Adipose tissue (tissue), 3 donors: ENCODE measurements around the gene OR1M1. TPM values are rescaled to one million over a fixed set of nuclear protein-coding genes. Genes with fewer than 3 reads are reported as not detected.
"Not testable (repeated sequence)": the region's sequence is repeated elsewhere in the genome, so short reads cannot be mapped to it uniquely, and the experiment has no call there.

Experiments
- H3K27ac ChIP-seq: one replicate; pipeline ENCODE4 v1.5.1; 2013; ENCODE audit warnings: low read depth, low read length
- WGBS, 3 donors: extraction: QIAGEN DNeasy Blood & Tissue Kit; methylation state at CpG; one replicate each; pipeline ENCODE4 v1.1.7; 2013; 5-methylcytosine and 5-hydroxymethylcytosine counted together
- polyA plus RNA-seq, 3 donors: library from polyadenylated mRNA; stranded (reverse); fragments of 200-250 nt; gene quantifications; one replicate each; pipeline ENCODE4 v1.2.3, GENCODE V29; 2013
- donor health status: healthy with polysubstance abuse.
- donor health status: Bipolar disorder and iron deficiency.
- donor health status: healthy.

OR1M1 gene, protein sequence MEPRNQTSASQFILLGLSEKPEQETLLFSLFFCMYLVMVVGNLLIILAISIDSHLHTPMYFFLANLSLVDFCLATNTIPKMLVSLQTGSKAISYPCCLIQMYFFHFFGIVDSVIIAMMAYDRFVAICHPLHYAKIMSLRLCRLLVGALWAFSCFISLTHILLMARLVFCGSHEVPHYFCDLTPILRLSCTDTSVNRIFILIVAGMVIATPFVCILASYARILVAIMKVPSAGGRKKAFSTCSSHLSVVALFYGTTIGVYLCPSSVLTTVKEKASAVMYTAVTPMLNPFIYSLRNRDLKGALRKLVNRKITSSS
- polyA plus RNA-seq, result not detected

- H3K27ac ChIP-seq, result no peak within 1 kb of the TSS
- 39 to 56% (median 51%) methylated on average over 2 of the region's 2 CpGs for WGBS, 3 donors
Observed at GRCh38 chr19:9086761-9087160, at the start of gene OR1M1. OR1M1 (plus strand) TSS chr19:9087061; CDS start chr19:9093245, 6,184 bp downstream.

DNA sequence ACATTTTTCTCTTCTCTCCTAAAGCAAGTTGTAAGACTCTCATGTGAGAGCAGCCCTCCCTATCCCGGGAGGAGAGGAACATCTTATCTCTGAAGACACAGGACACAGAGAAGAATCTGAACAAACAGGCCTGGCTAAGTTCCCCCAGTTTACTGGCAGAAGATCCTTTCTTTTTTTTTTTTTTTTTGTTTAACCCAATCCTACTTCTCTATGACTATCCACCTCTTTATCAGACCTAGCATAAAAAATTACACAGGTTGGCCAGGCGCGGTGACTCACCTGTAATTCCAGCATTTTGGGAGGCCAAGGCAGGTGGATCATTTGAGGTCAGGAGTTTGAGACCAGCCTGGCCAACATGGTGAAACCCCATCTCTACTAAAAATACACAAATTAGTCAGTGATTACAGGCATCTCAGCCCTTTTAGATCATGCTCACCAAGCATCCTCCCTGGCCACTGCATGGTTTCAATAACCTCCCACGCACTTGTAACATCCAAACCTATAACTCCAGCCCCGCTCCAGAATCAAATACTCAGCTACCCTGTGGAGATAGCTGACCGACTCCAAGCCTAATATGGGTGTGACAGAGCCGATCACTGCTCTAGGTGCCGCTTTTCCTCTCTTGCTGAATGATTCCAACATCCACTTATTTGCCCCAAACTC, 49.3 kb upstream of the OR1M1 start:
- WGBS, 3 donors, result 71 to 82% (median 72%) methylated on average over 8 of the region's 8 CpGs
- H3K27ac ChIP-seq, result no peak overlapping the region

DNA sequence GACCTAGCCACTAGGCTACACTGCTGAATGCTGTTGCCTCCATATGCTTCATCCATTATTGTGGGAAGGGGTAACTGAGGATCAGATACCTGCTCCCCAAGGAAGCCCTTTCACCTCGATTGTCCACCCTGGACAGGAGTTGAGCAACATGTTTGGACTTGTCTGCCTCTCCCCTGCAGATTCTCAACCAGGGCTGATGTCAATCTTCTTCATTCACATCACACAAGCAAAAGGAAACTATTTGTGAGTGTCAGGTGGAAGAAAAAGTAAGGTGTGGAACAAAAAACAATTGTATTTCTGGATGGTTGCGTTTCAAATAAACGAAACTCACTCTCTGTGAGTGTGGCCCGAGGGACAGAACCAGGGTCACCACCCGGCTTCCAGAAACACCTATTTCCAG, 47.1 kb upstream of the OR1M1 start:
- WGBS, 3 donors, result 59 to 77% (median 76%) methylated on average over 5 of the region's 5 CpGs
- no peak overlapping the region for H3K27ac ChIP-seq

DNA sequence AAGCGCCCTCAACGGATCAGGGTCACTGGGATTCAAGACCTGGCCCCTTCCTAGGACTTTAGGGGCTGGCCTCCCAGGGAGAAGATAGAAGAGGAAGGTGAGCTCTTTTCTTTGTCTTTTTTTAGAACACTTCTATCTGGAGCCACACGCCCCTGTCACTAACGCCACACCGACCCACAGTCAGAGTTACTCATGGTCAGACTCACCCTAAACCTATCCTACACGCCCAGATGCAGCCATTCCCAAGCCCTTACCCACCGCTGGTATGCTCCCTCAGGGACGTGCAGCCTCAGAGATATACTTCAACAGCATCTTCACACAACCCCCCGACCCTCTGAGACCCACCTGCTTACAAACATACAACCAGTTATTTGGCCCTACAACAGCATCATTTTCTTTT, 46.7 kb upstream of the OR1M1 start:
- no peak overlapping the region for H3K27ac ChIP-seq
- 56 to 74% (median 70%) methylated on average over 9 of the region's 9 CpGs for WGBS, 3 donors

GRCh38 chr19:9041023-9041422, 45.8 kb upstream of the OR1M1 start:
- WGBS, 3 donors, result 79 to 84% (median 84%) methylated on average over 8 of the region's 8 CpGs
- H3K27ac ChIP-seq, result no peak overlapping the region

GRCh38 chr19:9043524-9043923, 43.3 kb upstream of the OR1M1 start:
- no peak overlapping the region for H3K27ac ChIP-seq
- 84 to 88% (median 86%) methylated on average over 5 of the region's 5 CpGs for WGBS, 3 donors

DNA sequence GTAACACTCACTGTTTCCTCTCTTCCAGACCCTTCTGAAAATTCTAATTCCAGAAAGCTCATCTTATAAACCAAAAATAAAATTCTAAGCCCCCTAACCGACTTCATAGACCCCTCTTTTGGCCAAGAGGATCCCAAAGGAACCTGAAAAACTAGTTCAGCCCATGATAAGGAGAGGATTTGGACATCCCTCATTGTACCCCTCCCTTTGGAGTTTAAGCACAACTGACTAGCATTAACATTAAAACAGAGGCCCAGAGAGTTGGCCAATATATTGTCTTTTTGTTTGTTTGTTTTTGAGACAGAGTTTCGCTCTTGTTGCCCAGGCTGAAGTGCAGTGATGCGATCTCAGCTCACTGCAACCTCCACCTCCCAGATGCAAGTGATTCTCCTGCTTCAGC, 42.4 kb upstream of the OR1M1 start:
- WGBS, 3 donors, result 66 to 76% (median 75%) methylated on average over 3 of the region's 3 CpGs
- H3K27ac ChIP-seq, result no peak overlapping the region

GRCh38 chr19:9046694-9047093, 40.2 kb upstream of the OR1M1 start:
- WGBS, 3 donors, result 46 to 54% (median 50%) methylated on average over 4 of the region's 4 CpGs
- H3K27ac ChIP-seq, result no peak overlapping the region

DNA sequence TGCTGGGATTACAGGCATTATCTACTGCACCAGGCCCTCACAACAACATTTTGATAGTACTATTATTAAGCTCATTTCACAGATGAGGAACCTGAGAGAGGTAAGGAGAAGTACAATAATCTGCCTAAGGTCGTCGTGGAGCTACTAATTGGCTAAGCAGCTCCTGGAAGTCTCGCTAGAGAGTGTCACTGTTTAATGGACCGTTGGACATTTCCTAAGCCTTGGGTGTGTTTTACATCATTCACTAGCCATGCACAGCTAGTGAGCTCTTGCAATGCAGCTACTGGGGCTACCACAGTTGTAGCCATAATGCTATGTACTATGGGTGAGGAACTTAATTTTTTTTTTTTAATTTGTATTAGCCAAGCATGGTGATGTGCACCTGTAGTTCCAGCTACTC, 34.0 kb upstream of the OR1M1 start:
- WGBS, 3 donors, result 80 to 89% (median 85%) methylated on average over 4 of the region's 4 CpGs
- no peak overlapping the region for H3K27ac ChIP-seq

- H3K27ac ChIP-seq, result not testable (repeated sequence)
- 96 to 98% (median 97%) methylated on average over 6 of the region's 6 CpGs for WGBS, 3 donors
Observed at GRCh38 chr19:9053674-9054073, 33.2 kb upstream of the OR1M1 start.

- H3K27ac ChIP-seq, result no peak overlapping the region
- WGBS, 3 donors, result 80 to 85% (median 82%) methylated on average over 8 of the region's 8 CpGs
Observed at GRCh38 chr19:9054207-9054606, 32.7 kb upstream of the OR1M1 start.

DNA sequence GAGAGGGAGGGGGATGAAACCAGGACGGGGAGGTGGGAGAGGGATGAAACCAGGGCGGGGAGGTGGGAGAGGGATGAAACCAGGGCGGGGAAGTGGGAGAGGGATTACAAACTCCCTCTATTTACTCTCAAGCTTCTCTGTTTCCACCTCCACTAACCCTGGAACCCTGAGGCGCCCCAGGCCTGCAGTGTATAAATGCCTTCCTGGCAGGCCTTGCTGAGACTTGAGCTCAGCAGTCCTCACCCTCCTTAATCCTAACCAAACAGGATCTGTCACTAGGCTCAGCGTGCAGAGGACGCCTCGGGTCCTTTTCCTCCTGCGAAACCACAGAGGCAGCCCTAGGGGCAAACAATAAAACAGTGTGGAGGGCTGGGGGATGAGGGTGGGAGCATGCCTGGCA, 32.1 kb upstream of the OR1M1 start:
- H3K27ac ChIP-seq, result no peak overlapping the region
- WGBS, 3 donors, result 39 to 45% (median 40%) methylated on average over 8 of the region's 8 CpGs

DNA sequence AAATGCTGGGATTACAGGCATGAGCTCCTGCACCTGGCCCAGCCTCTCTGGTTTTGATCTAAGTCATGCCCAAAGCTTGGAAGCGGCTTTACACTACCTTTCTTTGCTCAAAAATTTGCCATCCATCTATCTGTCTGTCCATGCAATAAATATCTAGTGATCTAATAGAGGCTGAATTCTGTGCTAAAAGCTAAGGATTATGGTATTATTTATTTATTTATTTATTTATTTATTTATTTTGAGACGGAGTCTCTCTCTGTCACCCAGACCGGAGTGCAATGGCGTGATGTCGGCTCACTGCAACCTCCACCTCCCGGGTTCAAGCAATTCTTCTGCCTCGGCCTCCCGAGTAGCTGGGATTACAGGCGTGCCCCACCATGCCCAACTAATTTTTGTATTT, 30.7 kb upstream of the OR1M1 start:
- H3K27ac ChIP-seq, result not testable (repeated sequence)
- WGBS, 3 donors, result 89 to 98% (median 92%) methylated on average over 9 of the region's 9 CpGs

DNA sequence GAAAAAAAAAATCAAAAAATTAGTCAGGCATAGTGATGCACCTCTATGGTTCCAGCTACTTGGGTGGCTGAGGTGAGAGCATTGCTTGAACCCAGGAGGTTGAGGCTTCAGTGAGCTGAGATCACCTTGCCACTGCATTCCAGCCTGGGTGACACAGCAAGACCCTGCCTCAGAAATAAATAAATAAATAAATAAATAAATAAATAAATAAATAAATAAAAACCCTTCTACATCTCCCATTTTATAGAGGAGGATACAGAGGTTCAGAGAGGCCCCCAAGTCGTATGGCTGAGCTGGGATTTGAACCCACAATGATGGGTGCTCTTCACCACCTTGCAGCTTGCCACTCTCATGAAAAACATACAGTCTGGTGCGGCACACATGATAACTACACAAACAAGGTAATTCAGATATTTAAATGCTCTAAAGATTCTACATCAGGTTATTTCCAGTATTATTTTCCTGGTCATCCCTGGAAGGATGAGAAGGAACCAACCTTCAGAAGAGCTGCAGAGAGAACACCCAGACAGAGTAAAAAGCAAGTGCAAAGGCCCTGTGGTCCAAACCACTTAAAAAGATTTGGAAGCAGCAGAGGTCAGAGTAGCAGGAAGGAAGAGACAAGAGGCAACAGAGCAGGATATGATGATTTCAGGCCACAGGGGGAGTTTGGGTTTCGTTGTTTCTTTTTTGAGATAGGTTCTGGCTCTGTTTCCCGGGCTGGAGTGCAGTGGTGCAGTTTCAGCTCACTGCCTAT, 29.2 kb upstream of the OR1M1 start:
- WGBS, 3 donors, result 65 to 73% (median 72%) methylated on average over 4 of the region's 4 CpGs

DNA sequence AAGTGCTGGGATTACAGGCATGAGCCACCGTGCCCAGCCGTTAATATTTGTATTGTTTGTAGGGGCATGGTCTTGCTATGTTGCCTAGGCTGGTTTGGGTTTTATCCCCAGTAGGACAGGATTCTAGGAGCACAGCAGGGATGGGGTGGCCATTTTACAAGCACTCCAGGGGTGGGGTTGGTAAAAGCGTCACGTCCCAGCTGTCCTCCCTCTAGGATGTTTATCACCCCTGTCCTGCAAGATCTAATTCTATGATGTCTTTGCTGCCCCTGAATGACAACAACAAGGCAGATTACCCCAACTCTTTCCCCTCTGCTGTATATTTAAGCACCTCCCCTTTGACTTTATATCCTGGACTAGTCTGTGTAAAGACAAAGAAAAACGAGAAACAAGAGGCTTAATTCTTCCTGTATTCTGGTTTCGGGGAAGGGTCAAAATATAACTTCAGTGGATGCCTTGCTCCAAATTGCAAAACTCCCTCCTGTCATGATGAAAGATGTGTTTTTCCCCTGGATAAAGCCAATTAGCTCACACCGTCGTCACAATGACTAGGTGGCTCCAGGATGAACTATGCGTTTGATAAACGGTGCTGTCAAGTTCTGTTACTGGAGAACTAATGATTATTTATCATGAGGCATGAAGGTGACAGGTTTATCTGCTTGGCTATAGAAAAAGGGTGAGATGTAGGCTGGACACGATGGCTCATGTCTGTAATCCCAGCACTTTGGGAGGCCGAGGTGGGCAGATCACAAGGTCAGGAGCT, 27.8 kb upstream of the OR1M1 start:
- H3K27ac ChIP-seq, result no peak overlapping the region
- WGBS, 3 donors, result 22 to 47% (median 36%) methylated on average over 12 of the region's 12 CpGs

More for the DNA sequence above, 29.2 kb upstream of the OR1M1 start:
- no peak overlapping the region for H3K27ac ChIP-seq

DNA sequence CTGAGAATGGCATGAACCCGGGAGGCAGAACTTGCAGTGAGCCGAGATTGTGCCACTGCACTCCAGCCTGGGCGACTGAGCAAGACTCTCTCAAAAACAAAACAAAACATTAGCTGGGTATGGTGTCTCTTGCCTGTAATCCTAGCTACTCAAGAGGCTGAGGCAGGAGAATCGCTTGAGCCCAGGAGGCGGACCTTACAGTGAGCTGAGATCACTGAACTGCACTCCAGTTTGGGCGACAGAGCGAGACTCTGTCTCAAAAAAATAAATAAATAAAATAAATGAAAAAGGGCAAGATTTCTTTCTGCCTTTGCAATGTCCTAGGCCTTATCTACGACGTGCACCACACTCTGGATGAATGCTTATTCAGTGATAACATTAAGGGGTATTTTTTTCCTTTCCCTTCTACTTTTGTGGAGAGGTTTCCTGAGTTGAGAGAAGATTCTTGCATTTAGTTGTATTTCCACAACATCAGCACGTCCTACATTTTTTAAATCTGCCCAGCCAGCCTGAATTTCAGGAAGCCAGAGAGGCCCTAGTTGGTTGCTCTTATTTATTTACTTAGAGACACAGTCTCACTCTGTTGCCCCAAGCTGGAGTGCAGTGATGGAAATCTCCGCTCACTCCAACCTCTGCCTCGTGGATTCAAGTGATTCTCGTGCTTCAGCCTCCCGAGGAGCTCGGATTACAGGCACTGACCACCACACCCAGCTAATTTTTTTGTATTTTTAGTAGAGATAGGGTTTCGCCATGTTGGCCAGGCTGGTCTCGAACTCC, 26.1 kb upstream of the OR1M1 start:
- no peak overlapping the region for H3K27ac ChIP-seq
- 58 to 64% (median 64%) methylated on average over 17 of the region's 17 CpGs for WGBS, 3 donors

DNA sequence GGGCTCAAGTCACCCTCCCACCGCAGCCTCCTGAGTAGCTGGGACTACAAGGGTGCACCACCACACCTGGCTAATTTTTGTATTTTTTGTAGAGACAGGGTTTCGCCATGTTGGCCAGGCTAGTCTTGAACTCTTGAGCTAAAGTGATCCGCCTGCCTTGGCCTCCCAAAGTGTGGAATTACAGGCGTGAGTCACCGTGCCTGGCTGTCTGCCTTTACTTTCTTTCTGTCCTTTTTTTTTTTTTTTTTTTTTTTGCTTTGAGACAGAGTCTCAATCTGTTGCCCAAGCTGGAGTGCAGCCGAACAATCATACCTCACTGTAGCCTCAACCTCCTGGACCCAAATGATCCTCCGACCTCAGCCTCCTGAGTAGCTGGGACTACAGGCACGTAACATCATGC, 25.0 kb upstream of the OR1M1 start:
- H3K27ac ChIP-seq, result no peak overlapping the region
- WGBS, 3 donors, result 80 to 89% (median 87%) methylated on average over 8 of the region's 8 CpGs

GRCh38 chr19:9065457-9066014, 21.3 kb upstream of the OR1M1 start:
- 62 to 78% (median 78%) methylated on average over 12 of the region's 12 CpGs for WGBS, 3 donors
- H3K27ac ChIP-seq, result no peak overlapping the region
